ENCODE measurements around the gene PRKN.

Gene PRKN

GRCh38 chr6:162753775-162754174 lies 26.2 kb upstream of the PRKN start:
- DNase-seq (ENCODE audit: low read depth): no peak
- TF ChIP-seq CTCF (IDR thresholded peaks at IDR 0.05; ENCODE audit: insufficient read depth, low read depth, low read length, missing control alignments): no peak

GRCh38 chr6:162751211-162751859 lies 23.8 kb upstream of the PRKN start:
- H3K4me3 ChIP-seq (ENCODE audit: low read length): no peak overlapping the region
- DNase-seq (ENCODE audit: low read depth): peak; percentile 2
- TF ChIP-seq CTCF (IDR thresholded peaks at IDR 0.05; ENCODE audit: insufficient read depth, low read depth, low read length, missing control alignments): no peak

More at GRCh38 chr6:162753775-162754174, 26.2 kb upstream of the PRKN start:
- H3K4me3 ChIP-seq (ENCODE audit: low read length): no peak overlapping the region

GRCh38 chr6:162750776-162751175 lies 23.2 kb upstream of the PRKN start:
- no peak overlapping the region for H3K4me3 ChIP-seq (ENCODE audit: low read length)
- DNase-seq (ENCODE audit: low read depth): peak; percentile 79
- TF ChIP-seq CTCF (IDR thresholded peaks at IDR 0.05; ENCODE audit: insufficient read depth, low read depth, low read length, missing control alignments): no peak

GRCh38 chr6:162736961-162737360 lies 9.4 kb upstream of the PRKN start:
- peak; percentile 9 for DNase-seq (ENCODE audit: low read depth)
- peak; percentile 9 for TF ChIP-seq CTCF (IDR thresholded peaks at IDR 0.05; ENCODE audit: insufficient read depth, low read depth, low read length, missing control alignments)
- H3K4me3 ChIP-seq (ENCODE audit: low read length): no peak overlapping the region

GRCh38 chr6:162733489-162733888 lies 5.9 kb upstream of the PRKN start:
- H3K4me3 ChIP-seq (ENCODE audit: low read length): no peak overlapping the region
- TF ChIP-seq CTCF (IDR thresholded peaks at IDR 0.05; ENCODE audit: insufficient read depth, low read depth, low read length, missing control alignments): no peak
- no peak for DNase-seq (ENCODE audit: low read depth)

GRCh38 chr6:162730502-162730901 lies 2.9 kb upstream of the PRKN start:
- no peak for TF ChIP-seq CTCF (IDR thresholded peaks at IDR 0.05; ENCODE audit: insufficient read depth, low read depth, low read length, missing control alignments)
- no peak overlapping the region for H3K4me3 ChIP-seq (ENCODE audit: low read length)
- no peak for DNase-seq (ENCODE audit: low read depth)

- no peak for DNase-seq (ENCODE audit: low read depth)
- no peak overlapping the region for H3K4me3 ChIP-seq (ENCODE audit: low read length)
- no peak for TF ChIP-seq CTCF (IDR thresholded peaks at IDR 0.05; ENCODE audit: insufficient read depth, low read depth, low read length, missing control alignments)
Observed at GRCh38 chr6:162728706-162729105, 1.1 kb upstream of the PRKN start.

Data from epithelial cell of esophagus (primary cell).